Umbilical cord (tissue), 2 donors: ENCODE results near the gene MARCHF2. TPM values are rescaled to one million over a fixed set of nuclear protein-coding genes. Genes with fewer than 3 reads are reported as not detected.
"Not testable (repeated sequence)": the region's sequence is repeated elsewhere in the genome, so short reads cannot be mapped to it uniquely, and the experiment has no call there.

Experiments
- DNase-seq: peaks from one replicate; pipeline ENCODE4 v3.0.0-alpha.2; 2015; ENCODE audit warnings: low spot score
- total RNA-seq: library from RNA; depleted of rRNA; stranded (reverse); fragments of >200 nt; gene quantifications from one replicate; pipeline ENCODE4 v1.2.3, GENCODE V29; 2014; ENCODE audit warnings: low replicate concordance; ENCODE audit not compliant: insufficient read depth

Gene MARCHF2
- total RNA-seq, 1 donor from 2014 or later: 77.0 TPM

GRCh38 chr19:8404391-8405151 lies 8.5 kb upstream of the MARCHF2 start:
- no peak for DNase-seq

- DNase-seq: not testable (repeated sequence)
These were observed 2.4 kb upstream of the MARCHF2 start for GRCh38 chr19:8410718-8411117.

GRCh38 chr19:8413629-8413995 lies 507 bp downstream of the MARCHF2 start:
- DNase-seq: no peak

GRCh38 chr19:8416796-8417195 lies 3.7 kb downstream of the MARCHF2 start:
- DNase-seq: peak; percentile 89

- no peak for DNase-seq
These were observed 8.7 kb downstream of the MARCHF2 start for GRCh38 chr19:8421484-8422461.

GRCh38 chr19:8423817-8424223 lies 10.7 kb downstream of the MARCHF2 start:
- DNase-seq: peak; percentile 99

GRCh38 chr19:8425331-8425730 lies 12.2 kb downstream of the MARCHF2 start:
- not testable (repeated sequence) for DNase-seq

- DNase-seq: no peak
These were observed 13.2 kb downstream of the MARCHF2 start for GRCh38 chr19:8426283-8426682.

- DNase-seq: no peak
These were observed 15.9 kb downstream of the MARCHF2 start for GRCh38 chr19:8429044-8429443.

GRCh38 chr19:8429826-8430225 lies 16.7 kb downstream of the MARCHF2 start:
- DNase-seq: no peak

- DNase-seq: no peak
These were observed 17.5 kb downstream of the MARCHF2 start for GRCh38 chr19:8430650-8431049.

GRCh38 chr19:8438236-8438635 lies 25.1 kb downstream of the MARCHF2 start:
- DNase-seq: no peak

GRCh38 chr19:8441725-8442544 lies 28.8 kb downstream of the MARCHF2 start:
- no peak for DNase-seq

GRCh38 chr19:8444140-8444676 lies 31.1 kb downstream of the MARCHF2 start:
- DNase-seq: not testable (repeated sequence)

- DNase-seq: peak; percentile 98
These were observed 31.8 kb downstream of the MARCHF2 start, which contains the start of gene HNRNPM for GRCh38 chr19:8444677-8445487. HNRNPM (plus strand) TSS chr19:8444975; CDS start chr19:8444999, 24 bp downstream.

GRCh38 chr19:8445488-8446001 lies 32.4 kb downstream of the MARCHF2 start:
- DNase-seq: peak; percentile 58

GRCh38 chr19:8446061-8446709 lies 33.1 kb downstream of the MARCHF2 start:
- no peak for DNase-seq

GRCh38 chr19:8449830-8450229 lies 36.7 kb downstream of the MARCHF2 start:
- DNase-seq: no peak

- DNase-seq: no peak
These were observed 38.3 kb downstream of the MARCHF2 start for GRCh38 chr19:8451377-8451776.

- no peak for DNase-seq
These were observed 38.8 kb downstream of the MARCHF2 start for GRCh38 chr19:8451885-8452284.
